HepG2 (cell line): Measurements from ENCODE around the gene MCM3. TPM values are rescaled to one million over a fixed set of nuclear protein-coding genes. Genes with fewer than 3 reads are reported as not detected.

ENCODE experiments used
- FOXK1 ChIP-seq: sonication (generic); formaldehyde crosslinking; IDR thresholded peaks from 2 replicates; pipeline ENCODE4 v1.4.0; 2020; ENCODE audit warnings: low read depth, missing genetic modification reagents, borderline replicate concordance
- FOXO1 ChIP-seq: sonication (generic); formaldehyde crosslinking; IDR thresholded peaks from 2 replicates; pipeline ENCODE4 v1.4.0; 2020; ENCODE audit warnings: missing genetic modification reagents
- HMG20A ChIP-seq: IDR thresholded peaks from 2 replicates; pipeline ENCODE4 v1.6.1; 2016; ENCODE audit warnings: borderline replicate concordance
- HNF4A ChIP-seq: sonication (generic); formaldehyde crosslinking; IDR thresholded peaks from 2 replicates; pipeline ENCODE4 v1.4.0; 2020; ENCODE audit warnings: missing genetic modification reagents
- JUND ChIP-seq: sonication (generic); formaldehyde crosslinking; IDR thresholded peaks from 2 replicates; pipeline ENCODE4 v1.8.0; 2022; ENCODE audit warnings: mild to moderate bottlenecking, missing genetic modification reagents
- MED1 ChIP-seq: sonication (generic); formaldehyde crosslinking; IDR thresholded peaks from 2 replicates; pipeline ENCODE4 v1.4.0; 2020; ENCODE audit warnings: missing genetic modification reagents
- MIER2 ChIP-seq: IDR thresholded peaks from 2 replicates; pipeline ENCODE4 v1.6.1; 2016; ENCODE audit warnings: missing biosample characterization, missing genetic modification reagents
- NR2F6 ChIP-seq, 2 experiments: IDR thresholded peaks; 2 replicates each; pipeline ENCODE4 v1.6.1; 2016; ENCODE audit warnings: antibody characterized with exemption in 1 of 2, mild to moderate bottlenecking in 1 of 2
- PITX1 ChIP-seq: sonication (generic); formaldehyde crosslinking; IDR thresholded peaks from 2 replicates; pipeline ENCODE4 v1.5.1; 2020; ENCODE audit warnings: mild to moderate bottlenecking, missing genetic modification reagents
- PRDM10 ChIP-seq: sonication (generic); formaldehyde crosslinking; IDR thresholded peaks from 2 replicates; pipeline ENCODE4 v1.4.0; 2020; ENCODE audit warnings: low read depth, missing genetic modification reagents
- RAD51 ChIP-seq: fragments of 450-650 bp; IDR thresholded peaks from 2 replicates; pipeline ENCODE4 v1.6.1; 2016; ENCODE audit warnings: borderline replicate concordance
- REST ChIP-seq, 2 experiments: IDR thresholded peaks; 2 replicates each; pipeline ENCODE4 v1.6.1; 2011 to 2012; ENCODE audit warnings: low read length in 2 of 2, borderline replicate concordance in 1 of 2, low read depth in 1 of 2, mild to moderate bottlenecking in 1 of 2, moderate library complexity in 1 of 2
- SALL2 ChIP-seq: sonication (generic); formaldehyde crosslinking; IDR thresholded peaks from 2 replicates; pipeline ENCODE4 v1.8.1; 2023; ENCODE audit warnings: mild to moderate bottlenecking, missing genetic modification reagents, inconsistent platforms
- SOX13 ChIP-seq, 3 experiments: fragments of 450-650 bp in 1 of 3; sonication (generic) in 1 of 3; formaldehyde crosslinking in 1 of 3; IDR thresholded peaks in 2 of 3; conservative IDR thresholded peaks in 1 of 3; 2 replicates each; pipeline versions ENCODE4 v1.5.0 to v1.6.1; 2016 to 2020; ENCODE audit warnings: antibody characterized with exemption in 1 of 3, mild to moderate bottlenecking in 1 of 3, missing compliant biosample characterization in 1 of 3, missing genetic modification reagents in 1 of 3, moderate library complexity in 1 of 3
- TMF1 ChIP-seq: sonication (generic); formaldehyde crosslinking; IDR thresholded peaks from 2 replicates; pipeline ENCODE4 v1.8.1; 2022; ENCODE audit warnings: low read depth, missing genetic modification reagents
- ZFP91 ChIP-seq: sonication (generic); formaldehyde crosslinking; IDR thresholded peaks from 2 replicates; pipeline ENCODE4 v1.9.0; 2022; ENCODE audit warnings: missing genetic modification reagents, mild to moderate bottlenecking, borderline replicate concordance
- ZNF17 ChIP-seq: sonication (generic); formaldehyde crosslinking; IDR thresholded peaks from 2 replicates; pipeline ENCODE4 v1.5.0; 2020; ENCODE audit warnings: mild to moderate bottlenecking, missing genetic modification reagents
- ZNF549 ChIP-seq: sonication (generic); formaldehyde crosslinking; IDR thresholded peaks from 2 replicates; pipeline ENCODE4 v1.5.0; 2020; ENCODE audit warnings: missing genetic modification reagents
- polyA plus RNA-seq, 8 experiments: library from polyadenylated mRNA; depleted of rRNA in 3 of 8; stranded (reverse) in 7 of 8; unstranded in 1 of 8; fragments of >200 nt; fragmentation: Illumina TruSeq in 4 of 8; extraction: Trizol in 4 of 8; gene quantifications; 2 replicates each; pipeline versions ENCODE4 v1.2.1 to v1.2.3, GENCODE V29; 2011 to 2016; ENCODE audit warnings: low read depth in 4 of 8, missing spikeins in 1 of 8, mixed read lengths in 1 of 8; ENCODE audit not compliant: insufficient read depth in 1 of 8
- total RNA-seq, 5 experiments: library from RNA; depleted of rRNA; stranded (reverse); fragments of >200 nt; fragmentation: Illumina TruSeq; extraction: Trizol; gene quantifications; 2 replicates each; pipeline ENCODE4 v1.2.3, GENCODE V29; 2016; ENCODE audit warnings: low read depth in 1 of 5
- TF ChIP-seq, protein P1 (sequence below): IDR thresholded peaks from 2 replicates; pipeline ENCODE4 v1.6.1; 2016; ENCODE audit warnings: mild to moderate bottlenecking

Gene MCM3
- total and polyA plus RNA-seq, 2 of the 13 experiments (the other 11 are each of a cell fraction or from before 2014, with no cell fraction given), result 164 to 288 TPM

- TF ChIP-seq PITX1 (CRISPR knock-in tag) (peak; percentile 46; the same call in 1 of the 2 replicates), NR2F6 (IDR thresholded peaks at IDR 0.05) (no peak), NR2F6 (CRISPR knock-in tag; IDR thresholded peaks at IDR 0.05) (peak; percentile 42; the same call in 1 of the 2 replicates), MIER2 (CRISPR knock-in tag) (peak; percentile 53; the same call in 1 of the 2 replicates), HMG20A (peak; percentile 66; the same call in 1 of the 2 replicates), HNF4A (CRISPR knock-in tag) (peak; percentile 83), REST (IDR thresholded peaks at IDR 0.05; ENCODE audit: borderline replicate concordance in 1 of 2, low read depth in 1 of 2, low read length in 2 of 2) (0 out of 4 replicates have a peak, but pooled peaks of 1 of the 2 experiments have one; percentile 39), JUND (CRISPR knock-in tag) (no peak), FOXO1 (CRISPR knock-in tag) (peak; percentile 43; the same call in 1 of the 2 replicates), ZNF17 (CRISPR knock-in tag) (no peak), SALL2 (no peak), PRDM10 (CRISPR knock-in tag) (peak; percentile 75; the same call in 1 of the 2 replicates), ZNF549 (CRISPR knock-in tag) (no peak), TMF1 (no peak), ZFP91 (CRISPR knock-in tag) (no peak), FOXK1 (CRISPR knock-in tag) (peak; percentile 45; the same call in 1 of the 2 replicates), SOX13 (IDR thresholded peaks at IDR 0.05) (0 out of 2 replicates have a peak, but pooled peaks have one; percentile 22), SOX13 (CRISPR knock-in tag; conservative IDR thresholded peaks at IDR 0.05 in 1 of 2, IDR thresholded peaks at IDR 0.05 in 1 of 2) (peak in 1 of 2 experiments; percentile 63; a peak in 1 of 4 replicates), RAD51 (no peak), MED1 (CRISPR knock-in tag) (peak; percentile 51)
- TF ChIP-seq, protein P1, sequence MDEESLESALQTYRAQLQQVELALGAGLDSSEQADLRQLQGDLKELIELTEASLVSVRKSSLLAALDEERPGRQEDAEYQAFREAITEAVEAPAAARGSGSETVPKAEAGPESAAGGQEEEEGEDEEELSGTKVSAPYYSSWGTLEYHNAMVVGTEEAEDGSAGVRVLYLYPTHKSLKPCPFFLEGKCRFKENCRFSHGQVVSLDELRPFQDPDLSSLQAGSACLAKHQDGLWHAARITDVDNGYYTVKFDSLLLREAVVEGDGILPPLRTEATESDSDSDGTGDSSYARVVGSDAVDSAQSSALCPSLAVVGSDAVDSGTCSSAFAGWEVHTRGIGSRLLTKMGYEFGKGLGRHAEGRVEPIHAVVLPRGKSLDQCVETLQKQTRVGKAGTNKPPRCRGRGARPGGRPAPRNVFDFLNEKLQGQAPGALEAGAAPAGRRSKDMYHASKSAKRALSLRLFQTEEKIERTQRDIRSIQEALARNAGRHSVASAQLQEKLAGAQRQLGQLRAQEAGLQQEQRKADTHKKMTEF (CRISPR knock-in tag), result peak; percentile 55; the same call in 1 of the 2 replicates
Observed at GRCh38 chr6:52245425-52245824, 39.1 kb downstream of the MCM3 start (continued).
